ENCODE data around the gene HK1.

- TF ChIP-seq, protein P1, sequence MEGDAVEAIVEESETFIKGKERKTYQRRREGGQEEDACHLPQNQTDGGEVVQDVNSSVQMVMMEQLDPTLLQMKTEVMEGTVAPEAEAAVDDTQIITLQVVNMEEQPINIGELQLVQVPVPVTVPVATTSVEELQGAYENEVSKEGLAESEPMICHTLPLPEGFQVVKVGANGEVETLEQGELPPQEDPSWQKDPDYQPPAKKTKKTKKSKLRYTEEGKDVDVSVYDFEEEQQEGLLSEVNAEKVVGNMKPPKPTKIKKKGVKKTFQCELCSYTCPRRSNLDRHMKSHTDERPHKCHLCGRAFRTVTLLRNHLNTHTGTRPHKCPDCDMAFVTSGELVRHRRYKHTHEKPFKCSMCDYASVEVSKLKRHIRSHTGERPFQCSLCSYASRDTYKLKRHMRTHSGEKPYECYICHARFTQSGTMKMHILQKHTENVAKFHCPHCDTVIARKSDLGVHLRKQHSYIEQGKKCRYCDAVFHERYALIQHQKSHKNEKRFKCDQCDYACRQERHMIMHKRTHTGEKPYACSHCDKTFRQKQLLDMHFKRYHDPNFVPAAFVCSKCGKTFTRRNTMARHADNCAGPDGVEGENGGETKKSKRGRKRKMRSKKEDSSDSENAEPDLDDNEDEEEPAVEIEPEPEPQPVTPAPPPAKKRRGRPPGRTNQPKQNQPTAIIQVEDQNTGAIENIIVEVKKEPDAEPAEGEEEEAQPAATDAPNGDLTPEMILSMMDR (conservative IDR thresholded peaks at IDR 0.05 in 1 of 2, IDR thresholded peaks at IDR 0.05 in 1 of 2; ENCODE audit: low read depth in 1 of 2, low read length in 2 of 2) = no peak
- TF ChIP-seq EZH2 (IDR thresholded peaks at IDR 0.05; ENCODE audit: low read length, missing control alignments) = no peak
Observed at GRCh38 chr10:69248117-69248730, 30.1 kb upstream of the HK1 start.
